Endothelial cell of umbilical vein (primary cell): ENCODE measurements around the gene GIMAP6.

Experiments used
- CTCF ChIP-seq, 2 donors: IDR thresholded peaks; 1 replicate in 1 of 2; 2 replicates in 1 of 2; pipeline ENCODE4 v1.5.1; 2011; ENCODE audit warnings: low read length in 2 of 2, mild to moderate bottlenecking in 2 of 2, moderate library complexity in 2 of 2, control low read depth in 1 of 2, inconsistent platforms in 1 of 2, low read depth in 1 of 2; ENCODE audit not compliant: insufficient read depth in 1 of 2; ENCODE audit errors: extremely low read depth in 1 of 2
- EZH2 ChIP-seq: IDR thresholded peaks from 2 replicates; pipeline ENCODE4 v1.6.1; 2012; ENCODE audit warnings: borderline replicate concordance, low read depth, mild to moderate bottlenecking, moderate library complexity, low read length, inconsistent platforms; ENCODE audit not compliant: severe bottlenecking

DNA sequence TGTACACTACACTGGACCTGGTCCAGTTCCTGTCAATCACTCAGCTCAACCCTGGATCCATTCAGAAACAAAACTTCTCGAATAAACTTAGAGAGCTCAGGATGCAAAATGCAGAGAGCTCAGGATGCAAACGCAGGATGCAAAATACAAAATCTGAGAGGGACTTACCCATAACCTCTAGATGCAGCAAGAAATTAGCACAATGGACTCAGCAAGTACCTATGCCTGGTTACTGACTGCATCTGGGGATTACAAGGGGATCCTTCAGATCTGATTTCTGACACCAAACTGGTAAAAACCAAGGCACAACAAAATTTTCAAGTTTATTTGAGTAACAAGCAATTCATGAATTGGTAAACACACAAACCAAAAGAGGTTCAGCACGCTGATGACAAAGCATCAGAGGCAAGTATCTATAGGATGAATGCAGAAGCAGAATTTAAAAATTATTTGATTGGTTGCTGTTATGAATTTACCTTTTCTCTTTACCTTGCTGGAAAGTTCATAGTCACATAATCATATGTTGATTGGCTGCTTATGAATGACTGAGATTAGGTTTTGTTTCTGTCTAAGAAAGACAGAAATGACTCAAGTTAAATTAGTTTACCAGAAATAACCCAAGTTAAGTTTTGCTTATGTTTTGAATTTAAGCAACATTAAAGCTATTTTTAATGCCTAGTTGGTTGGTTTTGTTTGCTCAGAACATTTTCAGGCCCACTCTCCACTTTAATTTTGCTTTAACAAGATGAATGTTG lies 11.4 kb downstream of the GIMAP6 start:
- TF ChIP-seq CTCF (IDR thresholded peaks at IDR 0.05; ENCODE audit: extremely low read depth in 1 of 2, insufficient read depth in 1 of 2, low read depth in 1 of 2, low read length in 2 of 2) (no peak), EZH2 (no peak)
